ENCODE results near the gene MPP2. TPM values are rescaled to one million over a fixed set of nuclear protein-coding genes. Genes with fewer than 3 reads are reported as not detected.

Gene MPP2, protein sequence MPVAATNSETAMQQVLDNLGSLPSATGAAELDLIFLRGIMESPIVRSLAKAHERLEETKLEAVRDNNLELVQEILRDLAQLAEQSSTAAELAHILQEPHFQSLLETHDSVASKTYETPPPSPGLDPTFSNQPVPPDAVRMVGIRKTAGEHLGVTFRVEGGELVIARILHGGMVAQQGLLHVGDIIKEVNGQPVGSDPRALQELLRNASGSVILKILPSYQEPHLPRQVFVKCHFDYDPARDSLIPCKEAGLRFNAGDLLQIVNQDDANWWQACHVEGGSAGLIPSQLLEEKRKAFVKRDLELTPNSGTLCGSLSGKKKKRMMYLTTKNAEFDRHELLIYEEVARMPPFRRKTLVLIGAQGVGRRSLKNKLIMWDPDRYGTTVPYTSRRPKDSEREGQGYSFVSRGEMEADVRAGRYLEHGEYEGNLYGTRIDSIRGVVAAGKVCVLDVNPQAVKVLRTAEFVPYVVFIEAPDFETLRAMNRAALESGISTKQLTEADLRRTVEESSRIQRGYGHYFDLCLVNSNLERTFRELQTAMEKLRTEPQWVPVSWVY
- total RNA-seq: 2.8 and 4.4 TPM in 2 replicates

DNA sequence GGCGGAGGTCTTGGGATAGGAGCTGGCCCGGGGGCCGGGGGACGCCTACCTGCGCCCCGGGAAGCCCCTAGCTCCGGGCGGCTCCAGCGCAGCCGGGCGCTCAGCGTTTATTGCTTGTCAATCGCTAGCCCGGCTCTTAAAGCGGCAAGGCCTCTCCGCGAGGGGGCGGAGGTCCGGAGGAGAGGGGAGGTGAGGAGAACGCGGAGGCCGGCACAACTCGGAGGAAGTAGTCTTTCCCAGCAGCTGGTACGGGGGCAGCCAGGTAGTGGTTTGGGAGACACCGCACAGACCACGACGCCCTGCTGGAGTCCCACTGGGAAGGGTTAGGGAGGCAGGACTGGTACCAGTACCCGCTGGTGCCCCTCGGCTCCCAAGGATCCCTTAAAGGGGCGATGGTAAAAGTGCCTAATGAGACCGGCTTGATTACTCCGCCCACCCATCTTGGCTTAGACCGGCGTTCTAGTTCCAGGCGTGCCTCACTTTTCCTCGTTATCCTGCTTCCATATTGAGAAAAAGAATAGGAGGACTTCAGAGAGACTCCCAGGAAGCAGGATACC is at the start of gene MPP2:
Gene MPP2, minus strand, starts transcription at position 112 of the 557 bp plus-strand sequence. CDS start 3,076 bp downstream, outside the sequence.

DNA sequence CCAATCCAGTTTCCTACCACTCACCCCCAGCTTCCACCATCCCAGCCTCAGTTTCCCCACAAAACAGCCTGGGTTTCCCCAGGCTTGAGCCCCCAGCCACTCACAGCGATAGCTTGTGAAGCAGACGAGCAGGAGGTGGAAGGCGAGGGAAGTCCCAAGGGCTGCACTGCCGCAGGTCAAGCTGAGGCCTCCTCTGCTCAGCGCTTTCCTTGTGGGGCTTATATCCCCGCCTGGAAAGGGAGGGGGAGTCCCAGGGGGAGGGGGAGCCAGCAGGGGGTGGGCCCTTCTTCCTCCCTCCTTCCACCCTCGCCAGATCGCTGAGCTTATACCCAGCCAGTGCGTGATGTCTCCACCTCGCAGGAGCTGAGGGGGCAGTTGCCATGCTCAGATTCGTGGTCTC is 46.4 kb upstream of the MPP2 start, which contains the start of gene PYY:
Gene PYY, minus strand, starts transcription at position 195 of the 400 bp plus-strand sequence. CDS start 457 bp downstream, outside the sequence.

DNA sequence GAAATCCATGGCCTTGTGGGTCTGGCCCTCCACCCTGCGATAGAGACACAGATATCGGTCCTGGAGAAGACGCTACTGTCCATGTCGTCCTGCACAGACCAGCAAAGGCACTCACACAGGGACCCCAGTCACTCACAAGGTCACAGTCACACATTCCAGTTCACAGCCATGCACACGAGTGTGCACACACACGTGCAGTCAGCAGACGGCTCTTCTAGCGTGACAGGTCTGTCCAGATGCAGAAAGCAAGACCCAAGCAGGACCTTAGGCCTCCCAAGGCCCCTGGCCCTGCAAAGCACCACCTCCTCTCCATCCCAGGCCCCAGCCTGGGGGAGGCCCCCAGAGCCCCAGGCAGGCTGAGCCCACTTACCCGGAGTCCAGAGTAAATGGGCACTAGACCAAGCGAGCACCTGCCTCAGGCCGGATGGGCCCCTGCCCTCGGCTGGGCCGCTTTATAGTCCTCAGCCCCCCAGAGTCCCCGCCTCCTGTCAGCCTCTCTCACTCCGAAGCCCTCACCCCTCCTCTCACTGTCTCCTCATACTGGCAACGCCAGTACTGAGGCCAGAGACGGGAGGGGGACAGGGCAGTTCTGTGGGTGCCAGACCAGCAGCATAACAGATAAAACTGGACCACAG is 34.8 kb upstream of the MPP2 start, which contains the start of gene PPY:
Gene PPY, minus strand, starts transcription at position 426 of the 635 bp plus-strand sequence. CDS start 822 bp downstream, outside the sequence.

DNA sequence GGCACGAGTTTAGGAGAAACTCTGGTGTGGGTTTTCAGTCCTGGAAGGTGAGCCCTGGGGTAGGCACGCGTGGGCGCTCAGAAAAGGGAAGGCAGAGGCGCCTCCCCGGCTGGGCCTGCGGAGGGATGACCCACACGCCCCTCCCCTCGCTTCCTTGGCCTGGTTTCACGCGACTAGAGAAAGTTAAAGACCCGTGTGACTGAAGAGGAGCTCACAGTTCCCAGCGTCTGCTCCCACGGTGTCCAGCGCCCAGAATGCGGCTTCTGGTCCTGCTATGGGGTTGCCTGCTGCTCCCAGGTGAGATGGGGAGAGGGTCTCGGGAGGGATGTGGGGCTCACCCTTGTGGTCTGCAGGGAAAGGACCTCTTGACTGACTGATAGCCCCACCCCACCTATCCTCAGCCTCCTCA is 60.4 kb downstream of the MPP2 start, which contains the start of gene CD300LG:
Gene CD300LG, plus strand, starts transcription at position 214 of the 409 bp plus-strand sequence. Its CDS starts 41 bp downstream, at position 255.

DNA sequence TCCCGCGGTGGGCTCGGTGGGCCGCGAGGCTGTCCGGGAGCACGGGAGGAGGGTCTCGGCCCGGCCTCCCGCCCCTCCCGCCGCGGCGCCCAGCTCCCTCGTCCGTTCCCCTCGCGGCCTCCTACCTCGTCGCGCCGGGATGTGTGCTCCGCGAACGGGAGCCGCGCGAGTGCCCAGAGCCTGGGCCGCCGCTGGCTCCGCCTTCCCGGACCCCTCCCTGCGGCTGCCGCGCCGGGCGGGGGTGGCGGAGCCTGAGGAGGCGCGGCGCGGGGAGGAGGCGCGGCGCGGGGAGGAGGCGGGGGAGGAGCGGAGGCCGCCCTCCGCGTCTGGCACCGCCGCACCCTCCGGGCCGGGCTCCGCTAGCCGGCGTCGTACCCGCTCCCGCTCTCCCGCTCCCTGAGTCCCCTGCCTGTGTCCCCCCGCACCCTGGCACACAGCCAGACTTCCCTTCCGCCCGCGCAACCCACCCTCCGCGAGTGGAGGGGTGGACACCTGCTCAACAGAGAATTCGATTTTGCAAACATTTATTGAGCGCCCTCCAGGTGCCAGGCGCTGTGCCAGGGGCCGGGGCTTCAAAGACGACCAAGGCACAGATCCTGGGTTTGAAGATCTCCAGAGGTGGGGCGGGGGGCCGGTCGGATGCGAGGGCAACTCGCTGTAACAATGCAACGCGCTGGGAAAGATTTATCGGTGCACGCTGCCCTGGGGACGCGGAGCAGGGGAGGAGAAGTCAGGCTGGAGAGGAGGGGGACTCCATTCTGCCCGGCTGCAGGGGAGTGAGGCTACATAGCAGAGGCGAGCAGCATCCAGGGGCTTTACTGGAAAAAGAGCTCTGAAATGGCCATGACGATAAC is 74.1 kb downstream of the MPP2 start, which contains the start of gene MPP3:
Gene MPP3, minus strand, starts transcription at position 171 of the 854 bp plus-strand sequence. CDS start 1,240 bp downstream, outside the sequence.

Other genes starting within 250 kb of the MPP2 start
- not detected in 2 replicates for gene MEOX1, start 245.6 kb downstream of the MPP2 start, total RNA-seq
- gene SOST, start 148.7 kb downstream of the MPP2 start, total RNA-seq: not detected in 2 replicates
- 47.4 and 101 TPM in 2 replicates for gene DUSP3, start 128.6 kb downstream of the MPP2 start, total RNA-seq
- gene CFAP97D1, start 127.1 kb downstream of the MPP2 start, total RNA-seq: not detected in 2 replicates
- 6.0 and 7.6 TPM in 2 replicates for gene MPP3, start 74.4 kb downstream of the MPP2 start, total RNA-seq
- gene CD300LG, start 60.4 kb downstream of the MPP2 start, total RNA-seq: not detected in 2 replicates
- not detected in 2 replicates for gene PPY, start 34.9 kb upstream of the MPP2 start, total RNA-seq
- gene PYY, start 46.4 kb upstream of the MPP2 start, total RNA-seq: 0.38 TPM in 1 of 2 replicates, not detected in the other
- gene NAGS, start 97.1 kb upstream of the MPP2 start, total RNA-seq: 6.2 and 9.0 TPM in 2 replicates
- gene TMEM101, start 107.4 kb upstream of the MPP2 start, total RNA-seq: 39.3 and 54.3 TPM in 2 replicates
- gene LSM12, start 159.1 kb upstream of the MPP2 start, total RNA-seq: 44.4 and 59.3 TPM in 2 replicates
- gene G6PC3, start 163.2 kb upstream of the MPP2 start, total RNA-seq: 67.0 and 73.0 TPM in 2 replicates
- gene HDAC5, start 216.1 kb upstream of the MPP2 start, total RNA-seq: 21.3 and 61.7 TPM in 2 replicates
- gene HROB, start 234.4 kb upstream of the MPP2 start, total RNA-seq: 1.9 and 12.2 TPM in 2 replicates